Astrocyte (in vitro differentiated cells and primary cell): ENCODE data around the gene KIAA0319L. TPM values are rescaled to one million over a fixed set of nuclear protein-coding genes. Genes with fewer than 3 reads are reported as not detected.

ENCODE experiments used
- DNase-seq: peaks from one replicate; pipeline ENCODE4 v3.0.0-alpha.2; 2010; ENCODE audit warnings: low read depth
- FAIRE-seq: peaks from 2 replicates; lab custom pipeline; 2011; peaks lifted over from hg19 to GRCh38; lab: Jason Lieb, UNC
- H2AFZ ChIP-seq: 2 replicates; pipeline ENCODE4 v1.6.0; 2012; ENCODE audit warnings: low read depth, low read length, inconsistent platforms
- H3K27ac ChIP-seq: 2 replicates; pipeline ENCODE4 v1.5.1; 2011; ENCODE audit warnings: low read depth, low read length, inconsistent platforms
- H3K27me3 ChIP-seq: 2 replicates; pipeline ENCODE4 v1.6.0; 2011; ENCODE audit warnings: low read length, inconsistent platforms; ENCODE audit not compliant: insufficient read depth
- H3K36me3 ChIP-seq: 2 replicates; pipeline ENCODE4 v1.5.1; 2011; ENCODE audit warnings: low read length, inconsistent platforms; ENCODE audit not compliant: insufficient read depth
- H3K4me1 ChIP-seq: 2 replicates; pipeline ENCODE4 v1.5.1; 2011; ENCODE audit warnings: low read length, inconsistent platforms; ENCODE audit not compliant: insufficient read depth
- H3K4me2 ChIP-seq: 2 replicates; pipeline ENCODE4 v1.6.0; 2012; ENCODE audit warnings: low read length, inconsistent platforms
- H3K4me3 ChIP-seq: 2 replicates; pipeline ENCODE4 v1.5.1; 2011; ENCODE audit warnings: low read depth, mild to moderate bottlenecking, low read length, inconsistent platforms; ENCODE audit not compliant: insufficient read depth
- H3K79me2 ChIP-seq: 2 replicates; pipeline ENCODE4 v1.6.0; 2012; ENCODE audit warnings: mild to moderate bottlenecking, low read length, inconsistent platforms; ENCODE audit not compliant: insufficient read depth
- H3K9ac ChIP-seq: 2 replicates; pipeline ENCODE4 v1.6.0; 2012; ENCODE audit warnings: mild to moderate bottlenecking, low read length, inconsistent platforms
- H3K9me3 ChIP-seq: 2 replicates; pipeline ENCODE4 v1.5.1; 2012; ENCODE audit warnings: low read depth, mild to moderate bottlenecking, low read length, inconsistent platforms; ENCODE audit not compliant: insufficient read depth
- H4K20me1 ChIP-seq: 2 replicates; pipeline ENCODE4 v1.6.0; 2012; ENCODE audit warnings: low read length, inconsistent platforms; ENCODE audit not compliant: insufficient read depth
- H3K27ac Mint-ChIP-seq: one replicate; pipeline ENCODE4 v1.8.0; 2021; ENCODE audit warnings: mild to moderate bottlenecking, mixed read lengths; ENCODE audit not compliant: unreplicated experiment
- H3K27me3 Mint-ChIP-seq: one replicate; pipeline ENCODE4 v1.8.0; 2021; ENCODE audit warnings: low read depth, mixed read lengths; ENCODE audit not compliant: unreplicated experiment
- H3K36me3 Mint-ChIP-seq: one replicate; pipeline ENCODE4 v1.8.0; 2021; ENCODE audit warnings: low read depth, mixed read lengths; ENCODE audit not compliant: unreplicated experiment
- H3K4me1 Mint-ChIP-seq: one replicate; pipeline ENCODE4 v1.8.0; 2021; ENCODE audit warnings: low read depth, mixed read lengths; ENCODE audit not compliant: unreplicated experiment
- H3K4me3 Mint-ChIP-seq: one replicate; pipeline ENCODE4 v1.8.0; 2021; ENCODE audit warnings: mild to moderate bottlenecking, moderate library complexity, mixed read lengths; ENCODE audit not compliant: unreplicated experiment
- H3K9me3 Mint-ChIP-seq: one replicate; pipeline ENCODE4 v1.8.0; 2021; ENCODE audit warnings: mild to moderate bottlenecking, mixed read lengths; ENCODE audit not compliant: unreplicated experiment
- CTCF ChIP-seq: IDR thresholded peaks from 2 replicates; pipeline ENCODE4 v1.5.1; 2011; ENCODE audit warnings: low read depth, mild to moderate bottlenecking, inconsistent platforms, low read length, moderate library complexity; ENCODE audit not compliant: insufficient read depth
- EZH2 ChIP-seq: IDR thresholded peaks from 2 replicates; pipeline ENCODE4 v1.6.1; 2012; ENCODE audit warnings: mild to moderate bottlenecking, low read length, inconsistent platforms; ENCODE audit not compliant: insufficient read depth
- total RNA-seq: library from RNA; stranded (reverse); gene quantifications from 2 replicates; pipeline ENCODE4 v1.2.1, GENCODE V29; 2021

Gene KIAA0319L
- total RNA-seq, 1 donor from 2014 or later: 42.5 TPM

GRCh38 chr1:35454616-35455015 is 102.6 kb downstream of the KIAA0319L start:
- H3K27me3 Mint-ChIP-seq: no peaks in the 10 kb centered on the region
- no peaks in the 10 kb centered on the region for H3K9me3 Mint-ChIP-seq
- no peaks in the 10 kb centered on the region for H4K20me1 ChIP-seq
- no peak overlapping the region for H3K9ac ChIP-seq
- TF ChIP-seq EZH2 (no peak), CTCF (no peak)
- H3K4me3 ChIP-seq: no peak overlapping the region
- H3K9me3 ChIP-seq: no peaks in the 10 kb centered on the region
- H3K36me3 Mint-ChIP-seq: peaks cover 8% of the 10 kb centered on the region
- peaks cover 7% of the 10 kb centered on the region for H3K36me3 ChIP-seq
- H3K27ac Mint-ChIP-seq: no peak overlapping the region
- peak overlapping the region; percentile 16 for H3K27ac ChIP-seq
- H3K4me3 Mint-ChIP-seq: no peak overlapping the region
- no peak overlapping the region for H3K4me2 ChIP-seq
- peaks cover 2% of the 10 kb centered on the region for H3K4me1 Mint-ChIP-seq
- H3K27me3 ChIP-seq: no peaks in the 10 kb centered on the region
- H2AFZ ChIP-seq: no peak overlapping the region
- peaks cover 9% of the 10 kb centered on the region for H3K4me1 ChIP-seq
- FAIRE-seq: no peak
- peak; percentile 49 for DNase-seq
- no peaks in the 10 kb centered on the region for H3K79me2 ChIP-seq

DNA sequence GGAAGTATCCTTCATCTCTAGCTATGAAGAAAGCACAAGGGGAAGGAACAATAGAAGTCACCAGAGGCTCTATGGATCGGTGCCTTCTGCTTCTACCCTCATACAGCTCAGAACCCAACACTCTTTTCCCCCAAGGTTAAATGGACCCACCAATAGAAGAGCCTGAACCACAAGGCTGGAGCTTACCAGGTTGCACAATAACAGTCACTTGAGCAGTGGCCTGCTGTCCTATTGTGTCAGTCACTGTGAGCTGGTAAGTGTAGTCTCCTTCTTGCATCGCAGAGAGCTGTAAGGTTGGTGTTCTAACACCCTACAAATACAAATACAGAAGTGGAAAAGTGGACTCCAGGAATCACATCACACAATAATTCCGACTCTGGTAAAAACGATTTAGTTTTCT is 103.0 kb downstream of the KIAA0319L start:
- H3K4me2 ChIP-seq: no peak overlapping the region
- TF ChIP-seq CTCF: no peak
- TF ChIP-seq EZH2: no peak
- no peak overlapping the region for H2AFZ ChIP-seq
- no peaks in the 10 kb centered on the region for H4K20me1 ChIP-seq
- H3K4me1 ChIP-seq: peaks cover 13% of the 10 kb centered on the region
- no peaks in the 10 kb centered on the region for H3K27me3 ChIP-seq
- Mint-ChIP-seq H3K27me3 (no peaks in the 10 kb centered on the region), H3K27ac (no peak overlapping the region), H3K4me1 (peaks cover 6% of the 10 kb centered on the region), H3K9me3 (no peaks in the 10 kb centered on the region), H3K36me3 (peaks cover 9% of the 10 kb centered on the region), H3K4me3 (no peak overlapping the region)
- no peak overlapping the region for H3K9ac ChIP-seq
- peaks cover 7% of the 10 kb centered on the region for H3K36me3 ChIP-seq
- H3K9me3 ChIP-seq: no peaks in the 10 kb centered on the region
- H3K79me2 ChIP-seq: no peaks in the 10 kb centered on the region
- no peak overlapping the region for H3K4me3 ChIP-seq
- DNase-seq (no peak), FAIRE-seq (no peak)
- peak overlapping the region; percentile 16 for H3K27ac ChIP-seq

DNA sequence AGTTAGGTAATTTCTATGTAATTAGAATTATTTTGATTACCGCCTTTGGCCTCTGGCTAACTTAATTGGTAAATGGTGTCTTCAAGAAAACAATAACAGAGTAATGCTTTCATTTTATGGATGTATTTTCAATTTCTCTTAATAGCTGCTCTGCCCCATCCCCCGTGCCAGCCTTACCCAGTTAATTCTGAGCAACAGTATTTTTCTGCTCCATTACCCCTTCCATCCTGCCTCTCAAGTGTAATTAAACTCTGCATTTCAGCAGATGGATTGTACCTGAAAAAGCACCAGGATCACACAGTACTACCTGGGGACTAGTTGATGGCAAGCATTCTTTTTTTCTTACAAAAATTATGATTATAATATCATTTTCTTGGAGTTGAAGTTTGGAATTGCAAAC is 104.2 kb downstream of the KIAA0319L start:
- Mint-ChIP-seq H3K4me3 (no peak overlapping the region), H3K9me3 (no peaks in the 10 kb centered on the region), H3K4me1 (peaks cover 18% of the 10 kb centered on the region), H3K36me3 (peaks cover 8% of the 10 kb centered on the region), H3K27ac (no peak overlapping the region), H3K27me3 (no peaks in the 10 kb centered on the region)
- H3K36me3 ChIP-seq: peaks cover 7% of the 10 kb centered on the region
- no peak overlapping the region for H3K27ac ChIP-seq
- no peak overlapping the region for H3K4me3 ChIP-seq
- FAIRE-seq (no peak), DNase-seq (no peak)
- H3K9me3 ChIP-seq: no peaks in the 10 kb centered on the region
- H3K27me3 ChIP-seq: no peaks in the 10 kb centered on the region
- H2AFZ ChIP-seq: no peak overlapping the region
- H3K9ac ChIP-seq: no peak overlapping the region
- H3K4me1 ChIP-seq: peaks cover 24% of the 10 kb centered on the region
- H3K4me2 ChIP-seq: no peak overlapping the region
- TF ChIP-seq CTCF (no peak), EZH2 (no peak)
- no peaks in the 10 kb centered on the region for H4K20me1 ChIP-seq
- no peaks in the 10 kb centered on the region for H3K79me2 ChIP-seq
